ENCODE measurements around the gene GATAD2B.
"Not testable (repeated sequence)": the region's sequence is repeated elsewhere in the genome, so short reads cannot be mapped to it uniquely, and the experiment has no call there.

Gene GATAD2B

DNA sequence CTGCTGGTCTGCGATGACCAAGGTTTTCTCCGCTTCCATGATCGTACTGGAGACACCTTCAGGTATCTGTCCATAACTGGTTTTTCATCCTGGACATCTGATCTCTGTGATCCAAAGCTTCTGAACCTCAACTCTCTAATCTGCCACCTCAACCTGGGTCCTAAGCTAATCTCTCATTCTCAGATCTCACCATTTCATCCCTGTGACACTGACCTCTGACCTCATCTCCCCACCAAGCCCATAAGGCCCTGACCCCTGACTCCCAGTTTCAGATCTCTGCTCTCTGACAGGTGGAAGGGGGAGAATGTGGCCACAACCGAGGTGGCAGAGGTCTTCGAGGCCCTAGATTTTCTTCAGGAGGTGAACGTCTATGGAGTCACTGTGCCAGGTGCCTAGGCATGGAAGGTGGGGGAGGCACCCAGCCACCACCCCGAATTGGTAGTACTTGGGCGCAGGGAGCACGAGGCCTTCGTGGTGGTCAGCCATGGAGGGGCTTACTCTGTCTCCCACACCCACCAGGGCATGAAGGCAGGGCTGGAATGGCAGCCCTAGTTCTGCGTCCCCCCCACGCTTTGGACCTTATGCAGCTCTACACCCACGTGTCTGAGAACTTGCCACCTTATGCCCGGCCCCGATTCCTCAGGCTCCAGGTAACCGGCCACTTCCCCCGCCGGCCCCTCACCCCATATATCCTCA, 143.8 kb downstream of the GATAD2B start:
- no peak for DNase-seq (ENCODE audit: low spot score)

DNA sequence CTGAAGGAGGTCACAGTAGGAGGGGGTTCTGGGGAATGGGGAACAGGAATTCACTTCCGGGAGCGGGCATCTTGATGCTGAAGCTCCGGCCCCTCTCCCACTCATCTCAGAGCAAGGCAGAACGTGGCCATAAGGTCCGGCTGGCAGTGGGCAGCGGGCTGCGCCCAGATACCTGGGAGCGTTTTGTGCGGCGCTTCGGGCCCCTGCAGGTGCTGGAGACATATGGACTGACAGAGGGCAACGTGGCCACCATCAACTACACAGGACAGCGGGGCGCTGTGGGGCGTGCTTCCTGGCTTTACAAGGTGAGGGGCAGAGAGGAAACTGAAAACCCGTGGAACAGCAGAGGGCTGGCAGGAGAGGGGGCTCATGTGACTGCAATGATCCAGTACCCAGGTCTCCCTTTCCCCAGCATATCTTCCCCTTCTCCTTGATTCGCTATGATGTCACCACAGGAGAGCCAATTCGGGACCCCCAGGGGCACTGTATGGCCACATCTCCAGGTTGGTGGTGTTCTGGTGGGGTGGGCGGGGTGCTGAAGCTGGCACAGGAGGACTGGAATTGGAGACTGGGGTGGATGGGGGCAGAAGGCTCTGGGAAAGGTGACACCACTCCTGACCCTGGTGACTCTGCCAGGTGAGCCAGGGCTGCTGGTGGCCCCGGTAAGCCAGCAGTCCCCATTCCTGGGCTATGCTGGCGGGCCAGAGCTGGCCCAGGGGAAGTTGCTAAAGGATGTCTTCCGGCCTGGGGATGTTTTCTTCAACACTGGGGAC, 144.5 kb downstream of the GATAD2B start:
- no peak for DNase-seq (ENCODE audit: low spot score)

DNA sequence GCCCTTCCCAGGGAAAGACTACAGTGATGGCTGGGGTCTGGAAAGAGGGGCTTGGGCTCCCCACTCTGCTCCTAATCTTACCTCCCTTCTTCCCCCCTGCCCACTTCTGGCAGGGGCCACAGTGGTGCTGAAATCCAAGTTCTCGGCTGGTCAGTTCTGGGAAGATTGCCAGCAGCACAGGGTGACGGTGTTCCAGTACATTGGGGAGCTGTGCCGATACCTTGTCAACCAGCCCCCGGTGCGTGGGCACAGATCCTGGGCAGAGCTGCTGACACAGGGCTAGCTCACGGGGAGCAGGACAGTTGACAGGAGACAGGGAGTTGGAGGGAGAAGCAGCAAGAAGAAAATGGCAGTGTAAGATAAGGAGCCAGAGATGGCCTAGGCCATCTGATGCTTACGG, 145.1 kb downstream of the GATAD2B start:
- no peak for DNase-seq (ENCODE audit: low spot score)

DNA sequence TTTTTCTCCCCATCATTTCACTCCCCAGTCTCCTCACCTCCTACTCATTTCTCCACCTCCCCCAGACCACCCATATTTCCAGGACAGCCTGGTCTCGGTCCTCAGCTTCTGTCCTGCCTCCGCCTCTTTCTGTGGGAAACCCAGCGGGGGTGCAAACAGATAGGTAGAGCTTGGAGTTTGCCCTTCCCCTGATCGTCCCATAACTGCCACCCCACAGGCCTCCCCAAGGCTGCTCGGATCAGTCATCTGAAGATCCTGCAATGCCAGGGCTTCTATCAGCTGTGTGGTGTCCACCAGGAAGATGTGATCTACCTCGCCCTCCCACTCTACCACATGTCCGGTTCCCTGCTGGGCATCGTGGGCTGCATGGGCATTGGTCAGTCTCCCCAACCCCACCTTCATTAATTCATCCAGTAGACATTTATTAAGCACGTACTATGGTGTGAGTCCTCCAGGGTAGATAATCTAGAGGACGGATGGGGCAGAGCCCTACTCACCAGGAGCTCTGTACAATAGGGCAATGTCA, 145.9 kb downstream of the GATAD2B start:
- no peak for DNase-seq (ENCODE audit: low spot score)

DNA sequence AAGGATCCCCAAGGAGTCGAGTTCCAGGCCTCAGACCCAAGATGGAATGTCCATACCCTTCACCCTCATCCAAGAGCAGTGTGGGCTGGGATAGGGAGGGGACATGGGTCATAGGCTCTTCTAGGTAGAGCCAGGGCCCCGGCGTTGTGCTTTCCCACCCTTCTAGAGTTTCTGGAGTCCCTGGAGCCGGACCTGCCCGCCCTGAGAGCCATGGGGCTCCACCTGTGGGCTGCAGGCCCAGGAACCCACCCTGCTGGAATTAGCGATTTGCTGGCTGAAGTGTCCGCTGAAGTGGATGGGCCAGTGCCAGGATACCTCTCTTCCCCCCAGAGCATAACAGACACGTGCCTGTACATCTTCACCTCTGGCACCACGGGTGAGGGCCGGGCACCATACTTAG, 146.4 kb downstream of the GATAD2B start:
- no peak for DNase-seq (ENCODE audit: low spot score)

DNA sequence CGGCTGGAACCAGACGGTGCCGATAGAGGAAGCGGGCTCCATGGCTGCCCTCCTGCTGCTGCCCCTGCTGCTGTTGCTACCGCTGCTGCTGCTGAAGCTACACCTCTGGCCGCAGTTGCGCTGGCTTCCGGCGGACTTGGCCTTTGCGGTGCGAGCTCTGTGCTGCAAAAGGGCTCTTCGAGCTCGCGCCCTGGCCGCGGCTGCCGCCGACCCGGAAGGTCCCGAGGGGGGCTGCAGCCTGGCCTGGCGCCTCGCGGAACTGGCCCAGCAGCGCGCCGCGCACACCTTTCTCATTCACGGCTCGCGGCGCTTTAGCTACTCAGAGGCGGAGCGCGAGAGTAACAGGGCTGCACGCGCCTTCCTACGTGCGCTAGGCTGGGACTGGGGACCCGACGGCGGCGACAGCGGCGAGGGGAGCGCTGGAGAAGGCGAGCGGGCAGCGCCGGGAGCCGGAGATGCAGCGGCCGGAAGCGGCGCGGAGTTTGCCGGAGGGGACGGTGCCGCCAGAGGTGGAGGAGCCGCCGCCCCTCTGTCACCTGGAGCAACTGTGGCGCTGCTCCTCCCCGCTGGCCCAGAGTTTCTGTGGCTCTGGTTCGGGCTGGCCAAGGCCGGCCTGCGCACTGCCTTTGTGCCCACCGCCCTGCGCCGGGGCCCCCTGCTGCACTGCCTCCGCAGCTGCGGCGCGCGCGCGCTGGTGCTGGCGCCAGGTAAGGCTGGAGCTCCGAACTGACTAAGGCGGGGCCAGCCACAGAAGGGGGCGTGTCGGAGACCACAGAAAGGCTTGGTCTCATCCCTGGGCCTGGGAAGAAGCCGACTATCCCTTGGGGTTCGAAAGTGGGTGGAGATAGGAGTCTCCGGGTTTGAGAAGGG, 147.1 kb downstream of the GATAD2B start:
- peak; percentile 84 for DNase-seq (ENCODE audit: low spot score)

DNA sequence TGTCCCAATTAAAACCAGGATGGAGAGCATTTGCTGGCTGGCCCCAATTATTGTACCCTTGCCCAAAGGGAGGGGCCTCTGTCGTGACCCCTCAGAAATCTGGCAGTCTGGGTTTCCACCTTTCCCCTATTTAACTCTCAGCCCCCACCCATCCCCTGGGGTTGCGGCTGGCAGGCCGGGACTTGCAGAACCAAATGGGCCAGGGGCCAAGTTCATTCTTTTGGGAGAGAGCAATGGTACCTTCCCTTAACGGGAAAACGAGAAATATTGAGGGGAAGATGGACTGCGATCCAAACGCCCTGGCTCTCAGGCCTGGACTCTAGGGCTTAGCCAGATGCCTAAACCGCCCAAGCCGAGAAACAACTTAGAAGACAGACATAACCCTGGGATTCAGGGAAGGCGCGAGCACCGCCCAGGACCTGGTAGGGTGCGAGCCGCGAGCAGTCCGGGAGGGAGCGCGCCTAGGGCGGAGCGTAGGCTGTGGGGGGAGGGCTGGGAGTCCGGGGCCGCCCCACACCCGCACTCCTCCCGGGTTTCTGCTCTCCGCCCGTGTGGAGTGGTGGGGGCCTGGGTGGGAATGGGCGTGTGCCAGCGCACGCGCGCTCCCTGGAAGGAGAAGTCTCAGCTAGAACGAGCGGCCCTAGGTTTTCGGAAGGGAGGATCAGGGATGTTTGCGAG, 147.9 kb downstream of the GATAD2B start, which contains the start of gene SLC27A3:
SLC27A3 (plus strand) TSS at position 628 of the 678 bp plus-strand sequence. CDS start 91 bp downstream, outside the sequence.
- peak; percentile 58 for DNase-seq (ENCODE audit: low spot score)

DNA sequence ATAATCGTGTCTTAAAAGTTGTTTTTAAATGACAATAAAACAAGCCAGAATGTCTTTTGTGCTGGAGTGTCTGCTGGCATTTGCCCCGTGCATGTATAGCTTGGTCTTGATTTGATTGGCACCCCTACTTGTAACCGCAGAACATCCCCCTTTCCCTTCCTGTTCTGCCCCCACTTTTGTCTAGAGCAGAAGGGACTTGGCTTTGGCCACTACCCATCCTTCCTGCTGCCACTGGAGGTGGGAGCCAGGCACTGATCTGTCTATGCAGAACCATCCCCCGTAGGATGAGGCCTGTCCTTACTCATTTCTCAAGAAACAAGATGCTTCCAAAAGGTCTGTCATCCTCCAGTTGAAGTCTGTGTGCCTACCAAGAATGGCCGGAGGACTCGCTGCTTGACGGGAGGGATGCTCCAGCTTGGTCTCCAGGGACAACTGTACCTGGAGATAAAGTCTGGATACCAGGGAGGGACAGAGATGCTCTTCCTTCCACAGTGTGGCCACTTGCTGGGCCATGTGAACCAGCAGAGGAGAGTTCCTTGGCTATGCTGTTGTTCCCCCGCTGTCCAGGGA, 148.7 kb downstream of the GATAD2B start:
- no peak for DNase-seq (ENCODE audit: low spot score)

DNA sequence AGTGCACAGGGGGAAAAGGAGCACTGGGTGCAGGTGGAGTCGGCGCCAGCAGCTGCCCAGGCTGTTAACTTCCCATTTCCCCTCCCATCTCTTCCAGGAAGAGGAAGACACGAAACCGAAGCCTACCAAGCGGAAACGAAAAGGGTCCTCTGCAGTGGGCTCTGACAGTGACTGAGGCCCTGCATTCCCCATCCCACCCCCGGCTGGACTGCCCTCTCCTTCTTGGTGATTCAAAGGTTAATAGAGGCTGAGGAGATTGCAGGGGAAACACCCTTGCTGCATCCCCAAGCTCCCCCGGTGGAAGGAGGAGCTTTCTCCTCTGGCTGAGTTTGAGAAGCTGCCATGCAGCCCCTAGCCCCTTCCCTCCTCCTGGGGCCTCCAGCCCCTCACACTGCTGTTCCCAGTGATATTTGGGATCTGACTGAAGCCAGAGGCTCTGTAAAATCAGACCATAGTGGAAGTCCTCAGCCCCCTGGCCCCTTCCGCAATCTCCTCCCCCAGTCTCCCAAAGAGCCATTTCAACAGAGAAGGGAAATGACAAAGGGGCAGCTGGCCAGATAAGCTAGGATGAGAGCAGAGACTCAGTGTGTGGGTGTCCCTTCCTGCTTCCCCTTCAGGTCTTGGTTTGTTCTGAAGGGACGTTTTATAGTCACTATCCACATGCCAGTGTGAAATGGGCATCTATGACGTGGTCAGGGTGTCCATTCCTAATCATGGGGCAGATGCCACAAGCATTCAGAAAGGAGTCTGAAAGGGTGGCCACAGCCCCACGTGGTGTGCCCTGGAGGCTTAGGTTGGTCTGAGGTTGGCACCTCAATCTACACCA, 149.5 kb downstream of the GATAD2B start:
- no peak for DNase-seq (ENCODE audit: low spot score)

DNA sequence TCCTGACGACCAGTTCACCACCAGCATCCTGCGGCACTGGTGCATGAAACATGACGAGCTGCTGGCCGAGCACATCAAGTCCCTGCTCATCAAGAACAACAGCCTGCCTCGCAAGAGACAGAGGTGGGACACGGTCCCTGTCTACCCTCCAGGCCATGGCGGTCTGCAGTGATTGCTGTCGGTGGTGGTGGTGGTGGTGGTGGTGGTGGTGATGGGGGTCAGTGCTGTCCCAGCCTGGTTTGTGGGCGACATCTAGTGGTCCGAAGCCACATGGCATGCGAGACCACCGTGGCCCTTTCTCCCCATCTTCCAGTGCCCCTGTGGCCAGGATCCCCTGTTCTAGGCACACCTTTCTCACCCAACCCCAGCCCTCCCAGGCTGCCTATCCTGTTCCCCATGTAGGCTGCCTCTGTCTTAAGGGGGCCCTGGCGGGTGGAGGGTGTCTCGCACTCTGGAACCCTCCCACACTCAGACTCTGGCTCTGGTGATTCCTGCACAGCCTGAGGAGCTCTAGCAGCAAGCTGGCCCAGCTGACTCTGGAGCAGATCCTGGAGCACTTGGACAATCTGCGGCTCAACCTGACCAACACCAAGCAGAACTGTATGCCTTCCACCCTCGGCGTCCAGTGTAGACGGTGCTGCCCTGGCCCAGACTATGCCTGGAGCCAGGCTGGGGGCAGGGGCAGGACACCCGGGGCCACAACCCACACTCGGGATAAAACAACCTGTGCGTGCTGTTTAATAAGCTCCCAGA, 150.8 kb downstream of the GATAD2B start:
- peak; percentile 49 for DNase-seq (ENCODE audit: low spot score)

DNA sequence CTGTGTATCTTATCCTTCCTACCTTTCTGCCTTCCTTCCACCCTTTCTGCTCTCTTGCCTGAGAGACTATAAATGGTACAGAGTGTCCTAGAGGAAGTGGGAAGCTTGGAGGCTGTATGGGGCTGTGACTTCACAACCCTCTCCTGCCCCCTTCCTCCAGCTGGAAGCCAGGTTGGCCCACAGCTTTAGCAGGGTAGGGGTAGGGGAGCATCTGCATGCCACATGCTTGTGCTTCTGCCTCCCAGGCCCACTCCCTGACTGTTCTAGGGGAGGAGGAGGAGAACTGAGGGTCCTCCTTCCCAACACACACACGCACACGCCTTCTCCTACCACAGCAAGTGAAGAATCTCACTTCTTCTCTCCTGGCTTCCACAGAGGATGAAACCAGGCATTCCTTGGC, 151.5 kb downstream of the GATAD2B start:
- DNase-seq (ENCODE audit: low spot score), result no peak

DNA sequence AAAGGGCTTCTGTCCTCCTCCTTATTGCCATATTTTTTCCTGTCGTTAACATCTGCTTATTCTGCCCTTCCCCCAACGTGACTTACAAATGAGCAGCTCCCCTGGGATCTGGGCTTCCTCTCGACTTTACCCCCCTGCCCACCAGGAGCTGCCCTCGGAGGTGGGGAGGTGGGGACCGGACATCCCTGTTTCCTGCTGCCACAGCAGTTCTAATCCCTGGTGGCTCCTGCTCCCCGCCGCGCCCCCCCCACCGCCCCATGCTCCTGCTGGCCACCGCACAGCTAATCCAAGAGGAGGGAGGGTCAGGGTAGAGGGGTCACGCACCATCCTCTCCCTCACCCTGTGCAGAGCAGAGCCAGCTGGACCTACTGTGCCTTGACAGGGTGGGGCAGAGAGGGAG, 152.0 kb downstream of the GATAD2B start:
- DNase-seq (ENCODE audit: low spot score), result no peak

DNA sequence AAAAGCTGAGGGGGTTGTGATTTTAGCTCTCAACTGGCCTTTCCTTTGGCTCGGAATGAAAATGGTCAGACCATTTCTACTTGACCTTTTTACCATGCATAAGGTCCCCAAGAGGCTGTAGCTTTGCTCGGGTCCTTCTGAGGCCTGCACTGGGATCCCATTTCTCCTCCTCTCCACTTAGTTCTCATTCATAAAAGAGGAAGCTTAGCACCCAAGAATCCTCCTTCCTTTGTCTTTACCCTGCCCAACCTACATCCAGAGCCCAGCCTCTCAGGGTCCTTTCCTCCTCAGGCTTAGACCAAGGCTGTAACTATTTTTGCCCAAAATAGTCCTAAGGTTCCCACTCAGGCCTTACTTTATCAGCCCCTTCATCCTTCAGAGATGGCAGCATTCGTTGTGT, 153.6 kb downstream of the GATAD2B start:
- no peak for DNase-seq (ENCODE audit: low spot score)

DNA sequence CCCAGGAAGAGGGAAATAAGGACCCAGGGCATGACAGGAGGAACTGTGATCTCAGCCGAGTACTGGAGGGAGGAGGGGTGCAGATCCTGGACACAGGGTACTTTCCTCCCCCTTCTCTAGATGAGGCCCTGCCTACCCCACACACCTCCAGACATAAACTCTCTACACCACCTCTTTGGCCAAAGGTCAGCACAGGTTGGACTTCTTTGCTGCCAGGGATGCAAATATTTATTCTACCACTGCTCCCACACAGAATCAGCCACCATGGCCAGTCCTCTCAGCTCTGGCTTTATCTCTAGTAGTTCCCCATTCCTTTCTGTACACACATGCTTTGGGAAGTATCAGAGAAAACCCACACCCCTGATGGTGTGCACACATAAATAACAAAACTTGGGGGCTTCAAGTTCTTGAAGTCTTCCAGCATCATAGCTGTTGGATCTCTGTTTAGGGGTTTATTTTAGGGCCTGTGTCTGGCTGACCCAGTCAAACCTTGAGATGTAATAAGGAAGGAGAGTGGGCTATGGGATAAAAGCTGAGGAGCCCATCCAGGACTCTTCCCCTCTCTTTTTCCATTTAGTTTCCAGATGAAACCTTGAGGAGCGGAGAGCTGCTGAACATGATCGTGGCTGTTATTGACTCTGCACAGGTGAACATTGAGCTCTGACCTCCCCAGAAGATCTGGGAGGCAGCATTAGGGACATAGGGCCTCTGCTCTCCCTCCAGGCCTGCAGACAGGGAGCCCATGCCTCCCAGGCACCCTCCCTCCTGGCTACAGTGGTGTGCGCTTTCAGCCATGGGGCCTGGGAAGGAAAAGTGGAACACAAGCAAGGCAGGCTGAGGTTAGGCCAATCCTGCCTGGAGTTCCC, 154.2 kb downstream of the GATAD2B start:
- DNase-seq (ENCODE audit: low spot score), result no peak

DNA sequence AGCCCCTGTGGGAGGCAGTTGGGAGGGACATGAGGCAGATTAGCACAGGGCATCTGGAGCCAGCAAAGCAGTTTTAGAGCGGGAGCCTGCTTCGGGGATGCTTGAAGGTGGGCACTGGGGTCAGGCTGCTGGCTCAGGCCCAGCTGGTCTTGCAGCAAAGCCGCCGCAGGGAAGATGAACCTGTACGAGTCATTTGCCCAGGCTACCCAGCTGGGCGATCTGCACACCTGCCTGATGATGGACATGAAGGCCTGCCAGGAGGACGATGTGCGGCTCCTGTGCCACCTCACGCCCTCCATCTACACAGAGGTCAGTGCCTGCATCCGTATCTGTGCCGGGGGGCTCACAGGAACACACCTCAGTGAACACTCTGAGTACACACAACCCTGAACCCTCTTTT, 155.3 kb downstream of the GATAD2B start:
- DNase-seq (ENCODE audit: low spot score), result no peak

DNA sequence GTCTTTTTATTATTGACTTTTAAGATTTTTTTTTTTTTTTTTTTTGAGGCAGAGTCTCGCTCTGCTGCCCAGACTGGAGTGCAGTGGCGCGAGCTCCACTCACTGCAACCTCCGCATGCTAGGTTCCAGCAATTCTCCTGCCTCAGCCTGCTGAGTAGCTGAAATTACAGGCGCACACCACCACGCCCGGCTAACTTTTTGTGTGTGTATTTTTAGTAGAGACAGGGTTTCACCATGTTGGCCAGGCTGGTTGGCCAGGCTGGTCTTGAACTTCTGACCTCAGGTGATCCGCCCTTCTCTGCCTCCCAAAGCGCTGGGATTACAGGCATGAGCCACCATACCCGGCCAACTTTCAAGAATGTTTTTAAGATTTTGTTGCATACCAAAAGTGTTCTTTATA, 156.1 kb downstream of the GATAD2B start:
- DNase-seq (ENCODE audit: low spot score), result not testable (repeated sequence)

DNA sequence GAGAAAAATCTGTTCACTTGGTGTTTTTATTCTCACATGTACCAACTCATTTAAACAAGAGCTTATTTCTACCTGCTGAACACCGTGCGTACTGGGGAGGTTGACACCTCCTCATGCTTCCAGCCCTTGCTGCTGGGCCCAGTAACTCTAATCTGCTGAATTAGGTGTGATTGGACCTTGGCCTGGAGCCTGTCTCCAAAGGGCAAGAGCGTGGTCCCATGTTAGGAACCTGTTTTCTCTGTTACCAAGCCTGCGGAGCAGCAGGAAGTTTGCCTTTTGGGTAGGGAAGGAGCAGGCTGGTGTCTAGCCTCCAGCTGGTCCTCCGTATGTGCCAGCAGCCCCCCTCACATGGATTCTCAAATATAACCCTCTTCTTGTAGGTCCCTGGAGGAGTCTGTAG, 158.5 kb downstream of the GATAD2B start:
- DNase-seq (ENCODE audit: low spot score), result no peak
